NCI-H345 treated with DMSO at 0.1 percent for 48 hours (cell line): Measurements from ENCODE around the gene ZMYND10.

Experiments
- DNase-seq: peaks from one replicate; lab custom pipeline; 2025; ENCODE audit not compliant: unreplicated experiment; lab: John Stamatoyannopoulos, UW

Gene ZMYND10

GRCh38 chr3:50345586-50346234 is at the start of gene ZMYND10:
TSS of gene ZMYND10 (minus strand) at chr3:50345732. CDS start at chr3:50345579, 153 bp downstream.
- DNase-seq, result peak; percentile 37

- no peak for DNase-seq
Observed at GRCh38 chr3:50393061-50393460, 47.5 kb upstream of the ZMYND10 start.

- no peak for DNase-seq
Observed at GRCh38 chr3:50392101-50392715, 46.7 kb upstream of the ZMYND10 start.

GRCh38 chr3:50390508-50391224 is 45.1 kb upstream of the ZMYND10 start:
- no peak for DNase-seq

- no peak for DNase-seq
Observed at GRCh38 chr3:50389414-50389767, 43.9 kb upstream of the ZMYND10 start.

- no peak for DNase-seq
Observed at GRCh38 chr3:50388720-50389413, 43.3 kb upstream of the ZMYND10 start.

GRCh38 chr3:50388016-50388719 is 42.6 kb upstream of the ZMYND10 start:
- no peak for DNase-seq

- no peak for DNase-seq
Observed at GRCh38 chr3:50385754-50386153, 40.2 kb upstream of the ZMYND10 start.

GRCh38 chr3:50383750-50384149 is 38.2 kb upstream of the ZMYND10 start:
- DNase-seq, result no peak

- DNase-seq, result no peak
Observed at GRCh38 chr3:50382722-50383121, 37.2 kb upstream of the ZMYND10 start.

- DNase-seq, result no peak
Observed at GRCh38 chr3:50381383-50381782, 35.9 kb upstream of the ZMYND10 start.

- no peak for DNase-seq
Observed at GRCh38 chr3:50380405-50381085, 35.0 kb upstream of the ZMYND10 start.

- DNase-seq, result no peak
Observed at GRCh38 chr3:50378757-50379156, 33.2 kb upstream of the ZMYND10 start.

- no peak for DNase-seq
Observed at GRCh38 chr3:50378024-50378423, 32.5 kb upstream of the ZMYND10 start.

GRCh38 chr3:50375258-50375931 is 29.9 kb upstream of the ZMYND10 start:
- no peak for DNase-seq

GRCh38 chr3:50374363-50375257 is 29.1 kb upstream of the ZMYND10 start:
- DNase-seq, result no peak

GRCh38 chr3:50373146-50374051 is 27.9 kb upstream of the ZMYND10 start:
- DNase-seq, result no peak

GRCh38 chr3:50372349-50372748 is 26.8 kb upstream of the ZMYND10 start:
- DNase-seq, result no peak
